ENCODE measurements around the gene PLXNA2. TPM values are rescaled to one million over a fixed set of nuclear protein-coding genes. Genes with fewer than 3 reads are reported as not detected.
A peak's percentile ranks its signal among the peaks of the same experiment; 100 is the strongest.

Gene PLXNA2
- total RNA-seq, 1 experiment from 2014 or later: 69.7 TPM

GRCh38 chr1:208235982-208236761 is 8.0 kb downstream of the PLXNA2 start:
- no peaks in the 10 kb centered on the region for H3K9me3 Mint-ChIP-seq (ENCODE audit: unreplicated experiment)
- no peaks in the 10 kb centered on the region for H3K27me3 Mint-ChIP-seq (ENCODE audit: insufficient read depth, unreplicated experiment)
- intact Hi-C loops (cut with micrococcal nuclease): loop anchor here (2.0 kb wide), 1 partner anchor 15 kb away; no protein-coding TSS in a partner anchor
- no TSS peak for BruUV-seq (replicated peaks)
- ChIA-PET POLR2A (interaction anchor here (0.6 to 14.6 kb wide), 13 partner anchors 8 to 214 kb away, joined by 3 to 186 read pairs (median 7); partner anchors contain the start of gene PLXNA2), CTCF (interaction anchor here (1.2 to 19.5 kb wide), 14 partner anchors 7 to 393 kb away, joined by 3 to 1037 read pairs (median 190); partner anchors contain the start of gene PLXNA2)
- peaks cover 71% of the 10 kb centered on the region for H3K4me1 Mint-ChIP-seq (ENCODE audit: insufficient read depth, unreplicated experiment)
- peak; percentile 83 for DNase-seq (ENCODE audit: unreplicated experiment)
- peak overlapping the region; percentile 11 for H3K4me3 Mint-ChIP-seq (ENCODE audit: unreplicated experiment)
- TF ChIP-seq CTCF (IDR thresholded peaks at IDR 0.05; ENCODE audit: unreplicated experiment): no peak
- H3K27ac Mint-ChIP-seq (ENCODE audit: low read depth, unreplicated experiment): peak overlapping the region; percentile 81
- H3K36me3 Mint-ChIP-seq (ENCODE audit: insufficient read depth, unreplicated experiment): no peaks in the 10 kb centered on the region

DNA sequence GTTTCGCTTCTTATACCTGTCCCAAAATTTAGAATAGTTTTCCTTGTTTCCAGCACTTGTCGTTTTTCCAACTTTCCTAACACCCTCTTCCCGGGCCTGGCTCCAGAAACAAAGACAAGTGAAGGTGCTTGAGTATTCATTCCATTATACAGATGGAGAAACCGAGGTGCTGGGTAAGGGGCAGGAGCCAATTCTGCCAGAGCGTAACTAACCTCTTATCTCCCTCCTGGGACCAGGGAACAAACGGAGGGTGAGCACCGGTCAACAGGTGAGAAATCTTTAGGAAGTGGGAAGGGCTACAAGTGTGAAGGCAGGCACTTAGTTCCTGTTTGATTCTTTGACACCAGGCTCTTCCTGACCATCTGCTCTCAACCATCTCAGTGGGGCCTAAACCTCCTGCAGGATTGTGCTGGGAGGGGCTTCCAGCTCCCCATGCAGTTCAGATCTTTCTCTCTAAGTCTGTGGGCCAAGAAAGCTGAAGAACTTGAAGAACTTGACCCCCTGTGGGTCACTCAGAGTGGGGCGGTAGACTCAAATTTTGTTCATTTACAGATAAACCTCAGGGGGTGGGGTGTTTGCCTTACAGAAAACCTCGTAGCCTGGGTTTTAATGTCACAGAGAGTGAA is 8.7 kb downstream of the PLXNA2 start:
- ChIA-PET POLR2A (interaction anchor here (0.7 to 14.6 kb wide), 6 partner anchors 9 to 203 kb away, joined by 4 to 186 read pairs (median 18); partner anchors contain the start of gene PLXNA2), CTCF (interaction anchor here (1.3 to 19.5 kb wide), 12 partner anchors 7 to 237 kb away, joined by 4 to 1037 read pairs (median 190); partner anchors contain the start of gene PLXNA2)
- no peak for TF ChIP-seq CTCF (IDR thresholded peaks at IDR 0.05; ENCODE audit: unreplicated experiment)
- BruUV-seq (replicated peaks): no TSS peak
- Mint-ChIP-seq H3K4me1 (ENCODE audit: insufficient read depth, unreplicated experiment) (peaks cover 76% of the 10 kb centered on the region), H3K9me3 (ENCODE audit: unreplicated experiment) (no peaks in the 10 kb centered on the region), H3K4me3 (ENCODE audit: unreplicated experiment) (no peak overlapping the region), H3K36me3 (ENCODE audit: insufficient read depth, unreplicated experiment) (no peaks in the 10 kb centered on the region), H3K27me3 (ENCODE audit: insufficient read depth, unreplicated experiment) (no peaks in the 10 kb centered on the region), H3K27ac (ENCODE audit: low read depth, unreplicated experiment) (peak overlapping the region; percentile 81)
- no peak for DNase-seq (ENCODE audit: unreplicated experiment)
- intact Hi-C loops (cut with micrococcal nuclease): no loop called here

GRCh38 chr1:208234721-208235120 is 9.5 kb downstream of the PLXNA2 start:
- peaks cover 76% of the 10 kb centered on the region for H3K4me1 Mint-ChIP-seq (ENCODE audit: insufficient read depth, unreplicated experiment)
- H3K27ac Mint-ChIP-seq (ENCODE audit: low read depth, unreplicated experiment): peak overlapping the region; percentile 32
- peaks cover 5% of the 10 kb centered on the region for H3K36me3 Mint-ChIP-seq (ENCODE audit: insufficient read depth, unreplicated experiment)
- no peak for DNase-seq (ENCODE audit: unreplicated experiment)
- no peak for TF ChIP-seq CTCF (IDR thresholded peaks at IDR 0.05; ENCODE audit: unreplicated experiment)
- POLR2A ChIA-PET: interaction anchor here (1.5 to 14.6 kb wide), 5 partner anchors 10 to 99 kb away, joined by 7 to 186 read pairs (median 10); partner anchors contain the start of gene PLXNA2
- intact Hi-C loops (cut with micrococcal nuclease): no loop called here
- H3K4me3 Mint-ChIP-seq (ENCODE audit: unreplicated experiment): no peak overlapping the region
- CTCF ChIA-PET: interaction anchor here (0.6 to 19.5 kb wide), 11 partner anchors 8 to 207 kb away, joined by 4 to 1037 read pairs (median 82); partner anchors contain the start of gene PLXNA2
- H3K27me3 Mint-ChIP-seq (ENCODE audit: insufficient read depth, unreplicated experiment): no peaks in the 10 kb centered on the region
- no peaks in the 10 kb centered on the region for H3K9me3 Mint-ChIP-seq (ENCODE audit: unreplicated experiment)
- no TSS peak for BruUV-seq (replicated peaks)

GRCh38 chr1:208233978-208234377 is 10.2 kb downstream of the PLXNA2 start:
- Mint-ChIP-seq H3K27ac (ENCODE audit: low read depth, unreplicated experiment) (peak overlapping the region; percentile 32), H3K4me3 (ENCODE audit: unreplicated experiment) (no peak overlapping the region)
- intact Hi-C loops (cut with micrococcal nuclease): no loop called here

More at GRCh38 chr1:208233978-208234377, 10.2 kb downstream of the PLXNA2 start:
- no TSS peak for BruUV-seq (replicated peaks)
- H3K4me1 Mint-ChIP-seq (ENCODE audit: insufficient read depth, unreplicated experiment): peaks cover 69% of the 10 kb centered on the region
- H3K27me3 Mint-ChIP-seq (ENCODE audit: insufficient read depth, unreplicated experiment): no peaks in the 10 kb centered on the region
- peaks cover 9% of the 10 kb centered on the region for H3K36me3 Mint-ChIP-seq (ENCODE audit: insufficient read depth, unreplicated experiment)
- CTCF ChIA-PET: interaction anchor here (0.6 to 19.5 kb wide), 11 partner anchors 9 to 212 kb away, joined by 3 to 1037 read pairs (median 82); partner anchors contain the start of gene PLXNA2
- DNase-seq (ENCODE audit: unreplicated experiment): no peak
- TF ChIP-seq CTCF (IDR thresholded peaks at IDR 0.05; ENCODE audit: unreplicated experiment): no peak
- POLR2A ChIA-PET: interaction anchor here (0.7 to 14.6 kb wide), 6 partner anchors 9 to 212 kb away, joined by 3 to 186 read pairs (median 8); no protein-coding TSS in a partner anchor
- no peaks in the 10 kb centered on the region for H3K9me3 Mint-ChIP-seq (ENCODE audit: unreplicated experiment)
